ENCODE measurements around the gene TMEM174. TPM values are rescaled to one million over a fixed set of nuclear protein-coding genes. Genes with fewer than 3 reads are reported as not detected.

The TMEM174 gene
- total and polyA plus RNA-seq, 8 donors, result 0.13 to 0.30 (median 0.13) TPM; not detected in 5

GRCh38 chr5:73199671-73200070 lies 26.7 kb downstream of the TMEM174 start:
- Histone ChIP-seq H3K27me3 (peaks cover 0 to 54% of the 10 kb centered on the region in 2 donors), H3K9me3 (no peaks in the 10 kb centered on the region), H3K36me3 (no peaks in the 10 kb centered on the region), H3K27ac (no peak overlapping the region), H3K4me1 (peaks cover 0 to 9% of the 10 kb centered on the region in 2 donors), H3K4me3 (no peak overlapping the region)
- intact Hi-C loops (cut with DNase I), result no loop called here
- ATAC-seq (no peak), DNase-seq (no peak)
- TF ChIP-seq, protein P1, sequence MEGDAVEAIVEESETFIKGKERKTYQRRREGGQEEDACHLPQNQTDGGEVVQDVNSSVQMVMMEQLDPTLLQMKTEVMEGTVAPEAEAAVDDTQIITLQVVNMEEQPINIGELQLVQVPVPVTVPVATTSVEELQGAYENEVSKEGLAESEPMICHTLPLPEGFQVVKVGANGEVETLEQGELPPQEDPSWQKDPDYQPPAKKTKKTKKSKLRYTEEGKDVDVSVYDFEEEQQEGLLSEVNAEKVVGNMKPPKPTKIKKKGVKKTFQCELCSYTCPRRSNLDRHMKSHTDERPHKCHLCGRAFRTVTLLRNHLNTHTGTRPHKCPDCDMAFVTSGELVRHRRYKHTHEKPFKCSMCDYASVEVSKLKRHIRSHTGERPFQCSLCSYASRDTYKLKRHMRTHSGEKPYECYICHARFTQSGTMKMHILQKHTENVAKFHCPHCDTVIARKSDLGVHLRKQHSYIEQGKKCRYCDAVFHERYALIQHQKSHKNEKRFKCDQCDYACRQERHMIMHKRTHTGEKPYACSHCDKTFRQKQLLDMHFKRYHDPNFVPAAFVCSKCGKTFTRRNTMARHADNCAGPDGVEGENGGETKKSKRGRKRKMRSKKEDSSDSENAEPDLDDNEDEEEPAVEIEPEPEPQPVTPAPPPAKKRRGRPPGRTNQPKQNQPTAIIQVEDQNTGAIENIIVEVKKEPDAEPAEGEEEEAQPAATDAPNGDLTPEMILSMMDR (IDR thresholded peaks at IDR 0.05), result no peak

- ATAC-seq, result peak; percentile 99
- intact Hi-C loops (cut with DNase I), result no loop called here
Observed at GRCh38 chr5:73201547-73202513, 28.8 kb downstream of the TMEM174 start.

DNA sequence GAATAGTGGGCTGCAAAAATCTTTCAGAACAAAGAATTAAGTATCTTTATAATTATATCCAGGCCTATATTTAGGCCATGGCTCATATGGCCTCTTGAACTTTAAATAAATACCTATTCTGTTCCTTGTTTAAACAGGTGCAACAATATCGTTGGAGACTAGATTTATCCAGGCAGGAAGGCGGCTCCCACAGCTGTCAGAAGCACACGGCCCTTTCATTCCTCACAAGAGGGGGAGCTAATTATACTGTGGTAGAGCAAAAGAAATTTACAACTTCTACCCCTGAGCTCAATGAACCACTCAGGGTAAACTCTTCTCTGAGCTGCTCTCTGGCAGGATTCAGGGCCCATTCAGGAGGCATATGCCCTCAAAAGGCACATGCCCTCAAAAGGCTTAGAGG lies 31.3 kb downstream of the TMEM174 start:
- DNase-seq (no peak), ATAC-seq (no peak)
- Histone ChIP-seq H3K4me1 (peaks cover 0 to 9% of the 10 kb centered on the region in 2 donors), H3K9me3 (peaks cover 0 to 7% of the 10 kb centered on the region in 2 donors), H3K27ac (no peak overlapping the region), H3K36me3 (no peaks in the 10 kb centered on the region), H3K4me3 (no peak overlapping the region), H3K27me3 (peaks cover 0 to 69% of the 10 kb centered on the region in 2 donors)
- TF ChIP-seq, protein P1 (IDR thresholded peaks at IDR 0.05), result no peak
- intact Hi-C loops (cut with DNase I), result no loop called here

More at GRCh38 chr5:73201547-73202513, 28.8 kb downstream of the TMEM174 start:
- no peak overlapping the region for H3K4me3 ChIP-seq
- DNase-seq, result peak; percentile 25 to 93 (median 74)
- peaks cover 0 to 56% of the 10 kb centered on the region in 2 donors for H3K27me3 ChIP-seq
- no peaks in the 10 kb centered on the region for H3K36me3 ChIP-seq
- peaks cover 0 to 9% of the 10 kb centered on the region in 2 donors for H3K4me1 ChIP-seq
- H3K9me3 ChIP-seq, result no peaks in the 10 kb centered on the region
- TF ChIP-seq, protein P1 (IDR thresholded peaks at IDR 0.05), result peak; percentile 78 to 81
- no peak overlapping the region for H3K27ac ChIP-seq

DNA sequence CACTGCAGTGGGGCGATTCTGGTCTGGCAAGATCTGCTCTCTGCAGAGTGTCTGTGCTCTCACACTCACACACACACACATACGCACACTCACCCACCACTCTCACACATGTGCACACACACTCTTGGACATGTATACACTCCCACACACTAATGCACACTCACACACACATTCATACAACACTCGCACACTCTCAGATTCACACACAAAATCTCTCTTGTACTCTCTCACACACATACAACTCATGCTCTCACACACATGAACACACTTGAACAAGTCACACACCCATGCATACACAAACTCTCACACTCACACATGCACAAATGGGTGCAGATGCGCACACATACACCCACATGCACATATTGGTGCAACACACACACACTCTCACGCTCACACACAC lies 31.7 kb downstream of the TMEM174 start:
- intact Hi-C loops (cut with DNase I), result no loop called here

More for the DNA sequence above, 31.7 kb downstream of the TMEM174 start:
- H3K27ac ChIP-seq, result no peak overlapping the region
- no peak for DNase-seq
- H3K4me1 ChIP-seq, result peaks cover 0 to 9% of the 10 kb centered on the region in 2 donors
- TF ChIP-seq, protein P1 (IDR thresholded peaks at IDR 0.05), result no peak
- peaks cover 0 to 71% of the 10 kb centered on the region in 2 donors for H3K27me3 ChIP-seq
- no peak for ATAC-seq
- peaks cover 0 to 8% of the 10 kb centered on the region in 2 donors for H3K9me3 ChIP-seq
- no peaks in the 10 kb centered on the region for H3K36me3 ChIP-seq
- no peak overlapping the region for H3K4me3 ChIP-seq

All from left lung (tissue), 10 donors.